ENCODE results near the gene CDKAL1. TPM values are rescaled to one million over a fixed set of nuclear protein-coding genes. Genes with fewer than 3 reads are reported as not detected.

CDKAL1 gene
- total RNA-seq, 1 donor, result 26.8 TPM

- no peak overlapping the region for H3K4me3 ChIP-seq (ENCODE audit: low read depth, low read length)
- TF ChIP-seq CTCF (IDR thresholded peaks at IDR 0.05; ENCODE audit: insufficient read depth, low read depth, low read length), result no peak
- no peak for DNase-seq (ENCODE audit: low read depth)
Observed at GRCh38 chr6:21166754-21167153, 632.5 kb downstream of the CDKAL1 start.

DNA sequence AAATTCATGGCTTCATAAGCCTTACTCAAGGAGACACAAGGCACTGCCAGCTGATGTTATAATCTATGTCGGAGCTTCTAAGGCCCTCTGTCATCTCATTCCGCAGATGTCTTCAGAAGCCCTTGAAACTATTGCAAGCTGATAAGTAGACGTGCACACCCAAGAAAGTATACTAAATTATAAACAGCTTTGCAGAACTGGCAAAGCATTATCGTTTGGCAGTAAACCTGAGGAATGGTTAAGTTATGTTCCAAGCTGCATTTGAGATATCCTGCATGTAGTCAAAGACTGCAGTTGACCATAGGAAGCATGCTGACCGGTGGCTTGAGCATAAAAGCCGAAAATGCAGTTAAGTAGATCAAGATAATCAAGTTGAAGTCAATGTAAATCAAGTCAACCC is 633.5 kb downstream of the CDKAL1 start:
- DNase-seq (ENCODE audit: low read depth), result no peak
- TF ChIP-seq CTCF (IDR thresholded peaks at IDR 0.05; ENCODE audit: insufficient read depth, low read depth, low read length), result no peak

GRCh38 chr6:21171801-21172200 is 637.5 kb downstream of the CDKAL1 start:
- no peak for TF ChIP-seq CTCF (IDR thresholded peaks at IDR 0.05; ENCODE audit: insufficient read depth, low read depth, low read length)
- no peak for DNase-seq (ENCODE audit: low read depth)
- H3K4me3 ChIP-seq (ENCODE audit: low read depth, low read length), result no peak overlapping the region

More for the DNA sequence above, 633.5 kb downstream of the CDKAL1 start:
- no peak overlapping the region for H3K4me3 ChIP-seq (ENCODE audit: low read depth, low read length)

GRCh38 chr6:21173031-21173430 is 638.8 kb downstream of the CDKAL1 start:
- no peak overlapping the region for H3K4me3 ChIP-seq (ENCODE audit: low read depth, low read length)
- DNase-seq (ENCODE audit: low read depth), result no peak
- TF ChIP-seq CTCF (IDR thresholded peaks at IDR 0.05; ENCODE audit: insufficient read depth, low read depth, low read length), result no peak

GRCh38 chr6:21173678-21174077 is 639.4 kb downstream of the CDKAL1 start:
- H3K4me3 ChIP-seq (ENCODE audit: low read depth, low read length), result no peak overlapping the region
- TF ChIP-seq CTCF (IDR thresholded peaks at IDR 0.05; ENCODE audit: insufficient read depth, low read depth, low read length), result no peak
- DNase-seq (ENCODE audit: low read depth), result no peak

GRCh38 chr6:21176197-21176596 is 641.9 kb downstream of the CDKAL1 start:
- H3K4me3 ChIP-seq (ENCODE audit: low read depth, low read length), result no peak overlapping the region
- no peak for TF ChIP-seq CTCF (IDR thresholded peaks at IDR 0.05; ENCODE audit: insufficient read depth, low read depth, low read length)
- DNase-seq (ENCODE audit: low read depth), result no peak

DNA sequence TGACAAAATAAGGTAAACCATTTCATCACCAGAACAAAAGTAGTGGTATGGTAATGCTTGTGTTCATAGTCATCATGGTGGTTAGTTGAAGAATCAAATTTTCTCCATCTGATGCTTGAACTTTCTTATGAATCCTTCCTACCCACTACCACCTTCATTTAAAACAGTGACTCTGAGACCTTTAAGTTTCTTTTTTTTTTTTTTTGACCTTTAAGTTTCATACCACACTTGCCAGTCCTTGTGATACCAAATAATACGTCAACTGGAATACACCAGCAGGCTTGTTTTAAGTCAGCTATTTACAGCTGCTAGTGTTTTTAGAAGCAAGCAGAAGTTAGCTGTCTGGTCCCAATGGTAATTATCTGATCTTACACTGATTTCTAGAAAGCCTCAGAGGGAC is 645.9 kb downstream of the CDKAL1 start:
- H3K4me3 ChIP-seq (ENCODE audit: low read depth, low read length), result no peak overlapping the region
- no peak for TF ChIP-seq CTCF (IDR thresholded peaks at IDR 0.05; ENCODE audit: insufficient read depth, low read depth, low read length)
- DNase-seq (ENCODE audit: low read depth), result no peak

All from fibroblast of villous mesenchyme (primary cell).